ENCODE data around the gene AMER3.

AMER3 gene

DNA sequence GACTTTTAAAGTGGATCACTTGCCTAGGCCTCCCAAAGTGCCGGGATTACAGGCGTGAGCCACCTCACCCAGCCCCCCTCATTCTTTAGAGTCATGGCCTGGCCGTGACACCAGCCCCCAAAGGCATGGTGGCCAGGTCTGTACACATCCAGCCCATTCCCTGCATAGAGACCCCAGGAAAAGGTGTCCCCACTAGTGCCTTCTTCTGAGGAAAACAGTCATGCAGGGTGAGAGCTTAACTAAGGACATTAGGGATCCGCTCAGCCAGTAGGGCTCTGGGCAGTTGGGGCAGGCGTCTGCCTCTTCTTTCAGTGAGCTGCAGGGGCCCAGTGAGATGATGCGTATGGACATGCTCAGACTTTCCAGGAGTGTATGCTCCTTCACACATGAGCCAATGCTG, 5.7 kb upstream of the AMER3 start:
- H3K4me1 ChIP-seq, result no peaks in the 10 kb centered on the region
- TF ChIP-seq, protein P1, sequence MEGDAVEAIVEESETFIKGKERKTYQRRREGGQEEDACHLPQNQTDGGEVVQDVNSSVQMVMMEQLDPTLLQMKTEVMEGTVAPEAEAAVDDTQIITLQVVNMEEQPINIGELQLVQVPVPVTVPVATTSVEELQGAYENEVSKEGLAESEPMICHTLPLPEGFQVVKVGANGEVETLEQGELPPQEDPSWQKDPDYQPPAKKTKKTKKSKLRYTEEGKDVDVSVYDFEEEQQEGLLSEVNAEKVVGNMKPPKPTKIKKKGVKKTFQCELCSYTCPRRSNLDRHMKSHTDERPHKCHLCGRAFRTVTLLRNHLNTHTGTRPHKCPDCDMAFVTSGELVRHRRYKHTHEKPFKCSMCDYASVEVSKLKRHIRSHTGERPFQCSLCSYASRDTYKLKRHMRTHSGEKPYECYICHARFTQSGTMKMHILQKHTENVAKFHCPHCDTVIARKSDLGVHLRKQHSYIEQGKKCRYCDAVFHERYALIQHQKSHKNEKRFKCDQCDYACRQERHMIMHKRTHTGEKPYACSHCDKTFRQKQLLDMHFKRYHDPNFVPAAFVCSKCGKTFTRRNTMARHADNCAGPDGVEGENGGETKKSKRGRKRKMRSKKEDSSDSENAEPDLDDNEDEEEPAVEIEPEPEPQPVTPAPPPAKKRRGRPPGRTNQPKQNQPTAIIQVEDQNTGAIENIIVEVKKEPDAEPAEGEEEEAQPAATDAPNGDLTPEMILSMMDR (IDR thresholded peaks at IDR 0.05; ENCODE audit: low read depth, low read length), result no peak
- H3K9me3 ChIP-seq, result no peaks in the 10 kb centered on the region
- H3K27me3 ChIP-seq, result no peaks in the 10 kb centered on the region
- no peak for DNase-seq
- no peak overlapping the region for H3K4me3 ChIP-seq (ENCODE audit: low read depth, low read length)
- H3K36me3 ChIP-seq, result no peaks in the 10 kb centered on the region

GRCh38 chr2:130754811-130755210, 529 bp upstream of the AMER3 start:
- Histone ChIP-seq H3K4me3 (ENCODE audit: low read depth, low read length) (no peak overlapping the region), H3K36me3 (no peaks in the 10 kb centered on the region), H3K27me3 (peaks cover 14% of the 10 kb centered on the region), H3K4me1 (no peaks in the 10 kb centered on the region), H3K9me3 (no peaks in the 10 kb centered on the region)
- DNase-seq, result no peak
- TF ChIP-seq, protein P1 (IDR thresholded peaks at IDR 0.05; ENCODE audit: low read depth, low read length), result no peak

DNA sequence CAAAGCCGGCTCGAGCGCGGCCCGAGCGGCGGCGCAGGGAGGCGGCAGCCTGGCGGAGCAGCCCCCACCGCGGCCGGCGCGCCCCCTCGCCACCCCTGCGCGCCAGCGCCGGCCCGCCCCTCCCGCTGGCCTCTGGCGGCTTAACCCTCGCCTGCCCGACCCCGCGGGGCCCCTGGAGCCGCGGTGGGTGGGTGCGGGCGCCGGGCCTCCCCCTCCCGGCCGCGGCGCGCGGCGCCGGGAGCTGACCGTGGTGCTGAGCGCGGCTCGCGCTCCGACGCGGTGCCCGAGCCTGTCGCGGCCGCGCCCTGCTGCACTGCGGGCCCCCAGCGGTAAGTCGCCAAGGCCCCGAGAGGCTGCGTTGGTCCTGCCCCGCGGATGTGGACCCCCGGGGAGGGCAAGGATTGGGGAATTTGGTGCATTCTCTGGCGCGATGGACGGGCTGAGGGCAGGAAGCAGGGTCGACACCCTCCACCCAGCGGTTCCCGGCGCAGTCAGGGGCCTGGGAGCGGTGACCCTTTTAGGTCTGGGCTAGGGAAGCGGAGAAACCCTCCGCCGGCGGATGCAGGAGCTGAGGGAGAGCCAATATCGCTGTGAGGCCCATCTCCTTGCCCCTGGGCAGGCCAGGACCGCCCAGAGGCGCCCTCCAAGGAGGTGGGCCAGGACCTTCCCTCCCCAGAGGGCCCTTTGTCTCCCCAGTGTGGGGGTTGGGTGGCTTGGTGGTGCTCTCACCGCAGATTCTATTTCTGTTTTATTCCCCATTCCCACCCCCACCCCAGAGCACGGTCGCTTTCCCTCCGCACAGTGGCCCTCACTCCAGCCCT, 923 bp downstream of the AMER3 start:
- TF ChIP-seq, protein P1 (IDR thresholded peaks at IDR 0.05; ENCODE audit: low read depth, low read length), result no peak
- peak overlapping the region; percentile 43 for H3K4me3 ChIP-seq (ENCODE audit: low read depth, low read length)
- H3K4me1 ChIP-seq, result no peaks in the 10 kb centered on the region
- H3K9me3 ChIP-seq, result no peaks in the 10 kb centered on the region
- DNase-seq, result peak; percentile 19
- peaks cover 14% of the 10 kb centered on the region for H3K27me3 ChIP-seq
- H3K36me3 ChIP-seq, result no peaks in the 10 kb centered on the region

GRCh38 chr2:130756874-130757668, 1.7 kb downstream of the AMER3 start:
- TF ChIP-seq, protein P1 (IDR thresholded peaks at IDR 0.05; ENCODE audit: low read depth, low read length), result no peak
- Histone ChIP-seq H3K36me3 (no peaks in the 10 kb centered on the region), H3K4me3 (ENCODE audit: low read depth, low read length) (peak overlapping the region; percentile 43), H3K9me3 (no peaks in the 10 kb centered on the region), H3K4me1 (no peaks in the 10 kb centered on the region), H3K27me3 (peaks cover 14% of the 10 kb centered on the region)
- DNase-seq, result no peak

- peaks cover 12% of the 10 kb centered on the region for H3K27me3 ChIP-seq
- TF ChIP-seq, protein P1 (IDR thresholded peaks at IDR 0.05; ENCODE audit: low read depth, low read length), result no peak
- no peaks in the 10 kb centered on the region for H3K36me3 ChIP-seq
- H3K4me3 ChIP-seq (ENCODE audit: low read depth, low read length), result no peak overlapping the region
- H3K4me1 ChIP-seq, result no peaks in the 10 kb centered on the region
- no peak for DNase-seq
- H3K9me3 ChIP-seq, result no peaks in the 10 kb centered on the region
These were observed 4.8 kb downstream of the AMER3 start for GRCh38 chr2:130759906-130760753.
